ENCODE results near the gene DUSP14.

Gene DUSP14

DNA sequence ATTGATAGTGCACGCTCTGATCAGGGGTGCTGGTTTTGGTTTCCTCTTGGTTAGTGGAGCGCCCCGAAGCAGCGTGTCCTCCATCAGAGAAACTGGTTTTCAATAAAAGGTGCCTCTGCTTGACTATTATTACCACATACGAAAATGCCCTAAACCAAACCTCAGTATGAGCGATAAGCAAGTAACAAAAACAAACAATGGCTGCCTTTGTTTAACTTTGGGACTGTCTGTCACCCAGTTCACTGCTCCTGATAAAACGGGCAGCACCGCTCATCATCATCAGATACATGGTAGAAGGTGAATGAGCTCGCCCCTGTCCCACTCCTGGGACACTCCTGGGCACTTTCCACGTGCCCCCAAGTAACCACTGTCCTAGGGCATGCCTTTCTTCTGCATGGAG, 24.0 kb downstream of the DUSP14 start:
- no peak for DNase-seq (ENCODE audit: low read depth in 2 of 2)

DNA sequence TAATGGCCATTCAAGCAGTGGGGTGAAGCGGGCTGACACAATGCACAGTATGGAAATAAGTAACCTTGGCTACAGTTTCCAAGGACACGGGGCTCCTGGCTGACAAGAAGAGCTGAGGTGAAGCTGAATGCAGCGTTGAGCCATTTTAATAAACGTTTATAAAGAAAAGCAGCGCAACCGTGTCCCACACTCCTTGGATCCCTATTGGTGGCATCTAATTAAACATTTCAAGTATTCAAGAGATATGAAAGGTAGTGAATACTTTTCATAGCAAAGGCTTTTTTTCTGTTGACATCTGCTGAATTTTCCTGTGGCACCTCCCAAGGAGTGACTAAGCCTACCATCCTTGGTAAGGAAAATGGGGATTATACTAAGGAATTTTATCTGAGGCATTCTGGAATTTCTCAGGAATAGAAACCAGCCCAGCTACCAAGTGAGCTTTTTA, 26.5 kb downstream of the DUSP14 start:
- no peak for DNase-seq (ENCODE audit: low read depth in 2 of 2)

DNA sequence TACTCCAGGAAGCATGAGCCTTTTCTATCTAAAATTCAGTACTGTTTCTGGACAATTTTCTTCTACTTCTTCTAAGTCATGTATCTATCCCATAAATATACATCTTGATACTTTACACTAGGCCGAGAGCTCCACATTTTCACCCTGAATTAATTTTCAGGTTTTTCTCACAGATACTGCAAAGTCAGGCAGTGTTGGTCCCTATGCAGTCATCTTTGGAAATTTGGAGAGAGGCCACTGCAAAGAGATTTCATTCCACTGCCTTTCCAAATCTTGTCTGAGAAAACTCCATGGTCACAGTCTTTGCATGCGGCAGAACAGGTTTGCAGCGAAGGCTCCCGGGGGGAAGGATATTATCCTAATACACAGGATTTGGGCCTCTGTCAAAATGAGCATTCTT, 28.2 kb downstream of the DUSP14 start:
- DNase-seq (ENCODE audit: low read depth in 2 of 2), result no peak

DNA sequence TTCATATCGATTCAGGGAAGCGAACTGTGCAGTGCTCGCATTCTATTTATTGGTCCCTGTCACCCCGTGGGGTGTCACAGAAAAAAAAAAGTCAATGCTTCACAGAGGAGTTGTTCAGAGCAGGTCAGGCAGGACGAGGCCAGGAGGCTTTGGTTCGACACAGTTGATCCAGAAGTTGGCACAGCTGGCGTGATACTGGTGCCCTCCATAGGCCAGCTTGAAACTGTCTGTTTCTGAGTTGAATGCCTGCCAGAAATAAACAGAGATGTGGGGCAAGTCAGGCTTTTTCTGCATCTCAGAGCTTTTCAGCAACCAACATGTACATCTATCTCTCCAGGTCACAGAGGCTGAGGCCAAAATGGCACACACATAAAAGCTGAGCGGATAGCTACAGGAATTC, 29.1 kb downstream of the DUSP14 start:
- no peak for DNase-seq (ENCODE audit: low read depth in 2 of 2)

DNA sequence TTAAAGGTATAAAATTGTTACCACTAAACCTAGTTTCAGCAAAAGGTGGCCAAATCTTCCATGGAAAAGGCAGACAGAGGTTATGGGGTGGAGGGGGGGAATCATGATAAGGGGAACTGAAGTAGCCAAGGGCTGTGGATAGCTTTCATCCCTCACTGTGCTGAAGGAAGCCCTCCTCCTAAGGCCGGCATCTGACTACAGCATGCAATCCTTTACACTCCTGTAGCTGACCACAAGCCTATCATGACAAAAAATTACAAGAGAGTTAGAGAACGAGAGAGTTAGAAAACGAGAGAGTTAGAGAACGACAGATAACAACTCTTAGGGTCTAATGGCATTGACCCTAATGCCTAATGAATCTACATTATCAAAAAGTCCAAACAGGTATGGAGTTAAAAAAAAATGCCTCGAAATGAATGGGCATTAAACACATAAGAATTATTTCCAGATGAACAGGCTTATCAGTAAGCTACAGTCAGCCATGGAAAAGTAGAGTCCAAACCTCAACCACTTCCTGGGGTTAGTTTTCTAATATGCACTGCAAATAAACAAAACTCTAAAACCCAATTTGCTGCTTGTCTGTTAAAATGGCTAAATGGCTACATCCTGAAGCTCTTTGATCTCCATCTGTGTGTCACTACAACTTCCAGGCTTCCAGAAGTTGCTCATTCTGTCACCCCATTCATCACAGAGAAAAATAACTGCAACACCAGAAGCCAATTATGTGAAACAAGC, 29.7 kb downstream of the DUSP14 start:
- no peak for DNase-seq (ENCODE audit: low read depth in 2 of 2)

DNA sequence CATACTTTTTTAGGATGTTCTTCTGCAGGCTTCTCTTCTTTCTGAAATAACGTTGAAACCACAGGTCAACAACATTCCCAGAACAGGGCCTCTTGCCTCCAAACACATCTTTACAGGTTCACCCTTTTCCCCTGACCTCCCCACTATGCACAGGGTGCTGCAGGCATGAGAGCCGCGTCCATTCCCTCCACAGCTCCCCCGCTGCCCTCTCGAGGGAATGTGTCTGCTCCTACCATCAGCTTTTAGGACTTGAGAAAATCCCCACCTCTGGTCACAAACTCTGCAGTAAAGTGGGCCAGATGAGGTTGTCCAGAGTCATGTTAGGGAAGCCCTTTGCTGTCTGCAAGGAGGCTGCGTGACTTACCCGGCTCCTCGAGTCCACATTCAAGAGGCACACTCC, 30.5 kb downstream of the DUSP14 start:
- no peak for DNase-seq (ENCODE audit: low read depth in 2 of 2)

DNA sequence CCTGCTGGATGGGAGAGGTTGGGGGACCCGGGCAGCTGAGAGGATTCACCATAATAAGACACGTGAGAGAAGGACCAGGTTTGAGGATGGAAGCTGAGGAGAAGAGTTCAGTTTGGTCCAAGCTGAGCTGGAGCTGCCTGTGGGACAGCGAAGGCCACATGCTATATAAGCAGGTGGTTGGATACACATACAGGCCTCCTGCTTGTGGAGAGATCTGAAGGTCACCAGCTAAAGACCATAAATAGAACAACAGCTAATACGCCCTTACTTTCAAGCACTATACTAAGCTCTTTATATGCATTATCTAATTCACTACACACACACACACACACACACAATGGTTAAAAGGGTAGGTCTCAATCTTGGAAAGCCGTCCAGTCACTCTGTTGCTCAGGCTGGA, 32.1 kb downstream of the DUSP14 start:
- no peak for DNase-seq (ENCODE audit: low read depth in 2 of 2)

DNA sequence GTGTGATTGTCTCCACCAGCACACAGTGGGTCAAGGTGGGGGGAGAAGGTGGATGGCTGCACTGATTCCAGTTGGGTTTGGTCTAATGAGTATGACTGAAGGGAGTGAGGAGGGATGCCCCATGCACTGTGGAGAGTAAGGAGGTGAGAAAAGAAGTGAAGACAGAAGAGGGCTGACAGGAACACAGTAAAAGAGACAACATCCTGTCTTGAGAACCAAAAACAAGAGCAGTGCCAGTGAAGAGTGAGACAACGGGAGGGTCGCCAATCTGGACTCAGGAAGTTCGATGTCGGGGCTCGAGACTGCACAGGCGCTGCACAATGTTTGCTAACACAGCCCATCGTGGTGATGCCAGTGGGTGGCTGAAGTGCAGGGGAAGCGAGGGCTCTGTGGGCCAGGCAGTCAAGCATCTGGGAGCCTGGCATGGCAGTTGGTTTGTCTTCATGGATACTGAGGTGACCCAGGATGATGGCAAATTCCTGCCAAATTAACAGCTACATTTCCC, 34.1 kb downstream of the DUSP14 start:
- no peak for DNase-seq (ENCODE audit: low read depth in 2 of 2)

DNA sequence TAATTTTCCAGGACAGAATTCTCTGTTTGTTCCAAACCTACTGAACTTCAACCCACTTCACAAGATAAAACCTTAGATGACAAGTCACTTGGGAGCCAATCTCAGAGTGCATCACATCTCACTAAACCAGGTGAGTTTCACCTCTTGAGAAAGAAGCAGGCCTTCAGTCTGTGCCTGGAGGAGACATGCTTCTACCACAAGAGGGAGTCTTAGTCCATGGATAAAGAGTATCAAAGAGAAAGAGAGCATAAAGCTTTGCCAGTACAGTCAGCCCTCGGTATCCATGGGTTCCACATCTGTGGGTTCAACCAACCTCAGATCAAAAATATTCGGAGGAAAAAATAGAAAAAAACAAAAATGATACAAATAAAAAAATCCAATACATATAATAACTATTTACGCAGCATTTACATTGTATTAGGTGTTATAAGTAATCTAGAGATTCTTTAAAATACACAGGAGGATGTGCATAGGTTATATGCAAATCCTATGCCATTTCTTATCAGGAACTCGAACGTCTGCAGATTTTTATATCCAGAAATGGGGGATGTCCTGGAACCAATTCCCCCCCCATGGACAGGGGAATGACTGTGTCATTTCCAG, 37.7 kb downstream of the DUSP14 start:
- no peak for DNase-seq (ENCODE audit: low read depth in 2 of 2)

DNA sequence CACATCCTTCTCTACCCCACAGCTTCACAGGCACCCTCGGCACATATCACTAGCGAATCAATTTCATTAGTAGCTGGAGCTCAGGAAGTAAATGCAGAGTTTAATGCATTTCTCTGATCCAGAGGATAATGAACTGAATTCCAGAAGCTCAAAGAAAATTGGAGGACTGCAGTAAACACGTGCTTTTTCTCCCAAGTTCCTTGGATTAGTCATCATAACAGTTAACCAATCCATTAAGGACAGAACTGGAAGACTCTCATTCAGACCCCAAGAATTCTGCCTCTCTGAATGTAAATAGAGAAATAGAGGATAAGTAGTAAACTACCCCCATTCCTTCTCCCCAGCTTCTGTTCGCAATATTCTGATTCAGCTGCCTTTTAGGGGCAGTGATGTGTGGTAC, 40.7 kb downstream of the DUSP14 start:
- DNase-seq (ENCODE audit: low read depth in 2 of 2), result no peak

DNA sequence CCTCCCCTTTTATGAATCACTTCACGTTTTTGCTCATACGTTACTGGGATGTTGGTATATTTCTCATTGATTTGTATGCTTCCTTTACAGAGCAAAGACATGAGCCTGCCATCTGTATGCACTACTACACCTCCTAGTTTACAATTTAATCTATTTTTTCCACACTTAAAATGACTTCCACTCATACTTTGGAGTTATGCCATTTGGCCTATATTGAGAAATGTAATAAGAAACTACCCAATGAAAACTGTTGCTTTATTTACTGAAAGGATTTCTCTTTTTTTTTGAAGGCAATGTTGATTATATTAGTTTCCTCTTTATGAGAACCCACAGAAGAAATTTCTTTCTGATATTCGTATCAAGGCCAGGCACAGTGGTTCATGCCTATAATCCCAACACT, 43.1 kb downstream of the DUSP14 start:
- DNase-seq (ENCODE audit: low read depth in 2 of 2), result no peak

DNA sequence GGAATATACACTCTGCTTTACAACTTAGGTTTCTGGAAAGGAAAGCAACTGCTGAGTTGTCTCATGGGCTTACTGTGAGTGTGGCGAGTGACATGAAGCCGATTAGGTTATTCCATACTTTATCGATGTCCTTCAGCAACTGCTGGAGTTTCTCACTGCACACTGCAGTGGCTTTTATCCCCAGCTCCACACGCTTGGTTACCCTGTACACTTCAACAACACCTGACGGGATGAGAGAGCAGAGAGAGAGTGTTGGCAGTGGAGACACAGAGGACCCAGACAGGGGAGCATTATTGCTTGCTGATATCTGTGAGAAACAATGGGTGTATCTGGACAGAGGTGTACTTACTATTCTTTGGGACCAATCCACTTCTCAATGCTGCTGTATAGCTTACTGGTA, 46.2 kb downstream of the DUSP14 start:
- DNase-seq (ENCODE audit: low read depth in 2 of 2), result no peak

DNA sequence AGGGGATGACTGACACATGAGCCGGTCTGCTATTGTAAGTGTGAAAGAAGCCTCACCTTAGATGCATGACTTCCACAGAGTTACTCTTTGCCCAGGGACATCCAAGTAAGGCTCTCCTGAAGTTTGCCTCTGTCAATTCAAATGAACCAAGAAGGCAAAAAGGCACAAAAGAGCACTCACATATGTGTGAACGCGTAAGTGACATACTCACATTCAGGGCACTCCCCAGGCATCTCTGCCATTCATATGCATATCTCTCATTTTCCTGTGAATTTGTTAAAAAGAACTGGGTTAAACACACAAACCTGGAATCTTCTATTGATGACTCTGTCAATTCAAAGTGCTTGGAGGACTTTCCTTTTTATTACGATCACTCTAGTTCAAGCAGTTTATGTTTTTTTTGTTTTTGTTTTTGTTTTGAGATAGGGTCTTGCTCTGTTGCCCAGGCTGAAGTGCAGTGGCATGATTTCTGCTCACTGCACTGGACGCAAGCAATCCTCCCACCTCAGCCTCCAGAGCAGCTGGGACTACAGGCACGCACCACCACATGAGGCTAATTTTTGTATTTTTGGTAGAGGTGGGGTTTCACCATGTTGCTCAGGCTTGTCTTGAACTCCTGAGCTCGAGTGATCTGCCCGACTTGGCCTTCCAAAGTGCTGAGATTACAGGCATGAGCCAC, 49.4 kb downstream of the DUSP14 start:
- DNase-seq (ENCODE audit: low read depth in 2 of 2), result no peak

DNA sequence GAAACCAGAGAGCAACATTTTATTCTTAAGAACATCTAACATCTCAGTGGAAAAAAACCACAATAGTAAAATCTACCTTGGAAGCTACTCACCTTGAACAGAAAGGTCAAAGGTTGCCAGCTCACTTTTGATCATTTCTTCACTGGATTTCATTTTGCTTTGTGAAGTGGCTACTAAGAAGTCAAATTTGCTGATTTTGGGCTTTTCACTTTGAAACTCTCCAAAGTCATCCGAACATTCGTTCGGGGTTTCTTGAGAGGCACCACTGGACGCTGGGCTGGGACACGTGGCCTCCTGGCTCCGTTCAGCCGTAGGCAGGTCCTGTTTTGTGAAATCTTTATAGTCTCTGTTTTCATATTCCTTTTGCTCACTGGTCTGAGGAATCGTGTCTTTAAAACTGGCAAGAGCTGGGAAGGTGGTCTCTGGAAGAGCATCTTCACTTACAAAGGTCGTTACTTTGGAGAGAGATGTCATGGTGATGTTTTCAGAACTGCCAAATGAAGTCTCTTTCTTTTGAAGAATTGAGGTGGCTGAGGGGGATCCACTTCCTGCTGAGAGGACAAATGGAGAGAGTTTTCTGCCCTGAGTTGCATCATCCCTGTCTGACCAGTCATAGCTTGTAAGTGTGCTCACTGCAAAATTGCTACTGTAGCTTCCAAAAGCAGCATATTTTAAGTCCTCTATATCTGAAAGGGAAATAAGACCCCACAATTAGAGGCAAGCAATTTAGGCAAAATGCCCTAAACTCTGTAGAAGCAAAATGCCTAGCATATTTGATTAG, 52.4 kb downstream of the DUSP14 start:
- no peak for DNase-seq (ENCODE audit: low read depth in 2 of 2)

DNA sequence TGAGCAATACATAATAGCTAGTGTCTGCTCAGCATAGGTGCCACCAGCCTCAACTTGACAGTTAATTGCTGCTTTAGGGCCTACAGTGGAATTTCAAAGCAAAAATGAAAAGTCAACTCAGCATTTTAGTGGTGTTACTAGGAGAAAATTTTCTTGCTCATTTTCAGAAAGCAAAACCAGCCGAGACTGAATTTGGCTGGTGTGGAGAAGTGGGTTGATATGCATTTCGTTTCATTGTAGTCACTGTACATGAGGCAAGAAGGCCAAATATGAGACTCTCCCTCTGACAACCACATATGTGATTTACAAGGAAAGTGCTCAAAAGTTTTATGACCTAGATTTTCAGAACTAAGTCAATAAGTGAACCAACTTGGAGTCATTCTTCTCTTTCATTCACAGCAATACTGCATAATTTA, 54.0 kb downstream of the DUSP14 start:
- no peak for DNase-seq (ENCODE audit: low read depth in 2 of 2)

DNA sequence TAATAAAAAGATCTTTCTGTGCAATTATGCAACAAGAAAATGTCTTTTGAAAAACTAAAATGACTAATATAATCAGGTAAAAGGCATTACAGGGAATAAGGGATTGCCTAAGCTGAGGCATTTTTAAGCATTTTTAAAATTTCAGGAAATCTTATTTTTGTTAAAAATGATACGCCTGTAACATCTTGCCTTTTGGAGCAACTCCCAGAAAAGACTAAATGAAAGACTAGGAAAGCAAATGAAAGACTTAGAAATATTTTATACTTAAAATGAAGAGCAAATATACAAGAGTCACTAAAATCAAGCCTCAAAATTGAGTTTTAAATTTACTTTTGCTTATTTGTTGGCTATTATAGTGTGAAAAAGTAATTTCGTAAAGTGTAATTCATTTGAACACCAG, 55.8 kb downstream of the DUSP14 start:
- DNase-seq (ENCODE audit: low read depth in 2 of 2), result no peak

DNA sequence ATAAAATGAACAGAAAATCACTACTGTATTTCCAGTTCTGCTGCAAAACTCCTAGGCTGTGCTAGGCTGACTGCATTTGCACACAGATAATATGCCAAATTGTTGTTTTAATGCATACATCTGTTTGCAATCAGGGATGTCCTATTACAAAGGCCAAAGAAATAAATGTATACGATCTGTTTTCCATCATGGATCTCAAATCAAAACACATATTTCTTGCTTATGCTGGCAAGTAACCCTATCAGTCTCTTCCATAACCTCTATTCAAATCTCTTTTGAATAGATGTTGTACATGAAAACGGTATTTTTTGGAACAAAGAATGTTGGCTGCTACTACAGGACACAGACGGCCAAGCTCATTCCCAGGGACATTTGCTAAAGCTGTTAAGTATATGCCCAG, 56.6 kb downstream of the DUSP14 start:
- no peak for DNase-seq (ENCODE audit: low read depth in 2 of 2)

DNA sequence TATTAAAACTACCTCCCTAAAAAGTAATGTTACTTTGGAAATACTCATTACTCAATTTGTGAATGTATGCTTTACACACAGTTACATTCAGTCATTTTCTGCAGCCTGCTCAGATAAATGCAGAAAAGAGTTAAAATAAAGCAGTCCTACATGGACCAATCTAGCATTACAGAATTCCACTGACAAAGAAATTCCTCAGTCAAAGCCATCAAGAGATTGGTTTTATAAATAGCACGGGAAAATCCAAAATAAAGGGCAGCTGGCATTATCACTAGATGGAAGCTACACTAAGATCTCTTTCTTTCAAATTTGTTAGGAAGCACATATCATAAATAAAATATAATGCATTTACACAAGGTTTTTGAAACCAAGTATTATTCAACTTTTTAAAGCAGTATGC, 58.3 kb downstream of the DUSP14 start:
- no peak for DNase-seq (ENCODE audit: low read depth in 2 of 2)

DNA sequence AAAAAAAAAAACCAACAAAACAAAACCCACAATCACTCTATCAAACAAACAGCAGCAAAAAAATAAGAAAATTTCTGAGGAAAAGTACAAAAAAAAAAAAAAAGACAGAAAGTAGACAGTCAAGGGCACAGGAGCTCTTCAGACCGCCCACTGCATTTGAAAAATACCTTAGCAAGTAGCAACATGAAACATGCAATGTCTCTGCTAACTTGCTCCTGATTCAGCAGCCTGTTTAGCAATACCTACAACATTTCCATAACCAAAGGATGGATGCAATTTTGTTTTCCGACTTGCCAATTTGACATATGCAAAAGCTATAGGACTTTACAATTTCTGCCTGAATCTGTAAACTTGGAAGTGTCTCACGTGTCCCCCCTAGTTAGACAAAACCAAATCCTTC, 62.1 kb downstream of the DUSP14 start:
- DNase-seq (ENCODE audit: low read depth in 2 of 2), result no peak

DNA sequence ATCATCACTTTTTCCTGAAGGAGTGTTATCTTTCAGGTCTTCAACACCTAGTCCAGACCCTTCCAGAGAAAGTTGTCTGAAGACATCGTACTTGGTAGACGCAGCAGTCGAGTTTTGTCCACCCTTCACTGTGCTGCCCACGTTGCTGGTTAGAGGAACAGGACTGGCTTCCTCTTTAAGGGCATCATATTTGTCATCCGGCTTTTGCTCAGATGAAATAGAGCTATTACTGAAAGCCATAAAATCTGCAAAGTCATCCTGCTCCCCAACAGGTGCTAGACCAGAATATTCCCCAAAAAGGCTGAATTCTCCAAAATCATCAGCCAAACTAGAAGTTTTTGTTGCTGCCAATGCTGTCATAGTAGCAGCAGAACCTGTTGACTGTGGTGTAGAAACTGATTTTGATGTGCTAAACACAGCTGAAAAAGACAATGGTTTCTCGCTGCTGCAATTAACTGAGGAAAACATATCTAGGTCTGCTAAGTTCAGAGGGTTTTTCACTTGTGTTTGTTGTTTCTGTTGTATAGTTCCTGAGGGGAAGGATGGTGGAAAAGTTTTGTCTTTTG, 63.8 kb downstream of the DUSP14 start:
- no peak for DNase-seq (ENCODE audit: low read depth in 2 of 2)

DNA sequence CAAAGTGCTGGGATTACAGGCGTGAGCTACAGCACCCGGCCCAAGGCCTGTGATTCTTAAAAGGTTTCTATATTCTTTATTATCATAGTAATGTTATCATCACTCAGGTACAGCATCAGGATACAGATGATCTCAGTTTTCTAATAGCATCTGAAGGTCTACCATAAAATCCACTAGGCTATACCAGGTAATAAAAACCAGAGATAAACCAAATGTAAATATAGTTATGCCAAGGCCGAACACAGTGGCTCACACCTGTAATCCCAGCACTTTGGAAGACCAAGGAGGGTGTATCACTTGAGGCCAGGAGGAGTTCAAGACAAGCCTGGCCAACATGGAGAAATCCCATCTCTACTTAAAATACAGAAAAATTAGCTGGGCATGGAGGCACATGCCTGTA, 65.7 kb downstream of the DUSP14 start:
- DNase-seq (ENCODE audit: low read depth in 2 of 2), result no peak

DNA sequence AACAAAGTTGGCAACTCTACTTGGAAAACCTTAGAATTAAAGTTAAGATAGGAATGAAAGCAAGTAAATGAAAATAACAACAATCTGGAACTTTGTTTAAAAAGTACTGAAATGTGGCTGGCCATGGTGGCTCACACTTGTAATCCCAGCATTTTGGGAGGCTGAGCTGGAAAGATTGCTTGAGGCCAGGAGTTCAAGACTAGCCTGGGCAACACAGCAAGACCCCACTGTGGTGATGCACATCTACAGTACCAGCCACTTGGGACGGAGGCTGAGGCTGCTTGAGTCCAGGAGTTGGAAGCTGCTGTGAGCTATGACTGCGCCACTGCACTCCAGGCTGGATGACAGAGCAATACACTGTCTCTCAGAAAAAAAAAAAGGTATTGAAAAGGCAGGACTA, 67.8 kb downstream of the DUSP14 start:
- no peak for DNase-seq (ENCODE audit: low read depth in 2 of 2)

Measured in stimulated activated CD8-positive, alpha-beta memory T cell treated with anti-CD3 and anti-CD28 coated beads, Interleukin-7, amount 100 ng/mL, for 1 hour (primary cell).